Stimulated activated CD4-positive, alpha-beta T cell treated with anti-CD3 and anti-CD28 coated beads, Interleukin-15, amount 100 ng/mL, for 48 hours (primary cell): ENCODE data around the gene OR9Q1.
"Not testable (repeated sequence)": the region's sequence is repeated elsewhere in the genome, so short reads cannot be mapped to it uniquely, and the experiment has no call there.

ENCODE experiments used
- DNase-seq, 2 donors: peaks; one replicate each; pipeline ENCODE4 v3.0.0-alpha.2; 2020; ENCODE audit warnings: low read depth in 2 of 2

Gene OR9Q1

DNA sequence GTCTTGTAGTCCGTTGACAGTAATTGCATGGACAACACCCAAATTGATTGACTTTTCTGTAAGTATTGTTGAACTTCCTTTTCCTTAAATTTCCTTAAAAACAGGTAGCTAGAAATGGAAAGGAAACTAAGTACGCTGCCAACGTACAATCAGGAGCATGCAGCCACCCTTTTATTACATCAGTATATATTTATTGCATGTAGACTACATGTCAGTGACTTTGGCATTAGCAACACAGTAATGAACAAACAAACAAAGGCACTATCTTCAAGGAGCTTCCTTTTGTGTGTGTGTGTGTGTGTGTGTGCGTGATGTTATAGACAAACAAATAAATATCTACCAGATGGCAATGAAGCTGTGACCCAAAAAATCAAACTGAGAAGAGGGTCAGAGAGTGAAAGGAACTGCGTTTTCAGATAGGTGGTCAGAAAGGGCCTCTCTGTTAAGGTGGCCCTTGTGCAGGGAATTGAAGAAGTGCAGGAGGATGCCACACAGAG lies at the start of gene OR9Q1:
Gene OR9Q1 (plus strand): TSS at position 447 of the 497 bp plus-strand sequence. CDS start 155,564 bp downstream, outside the sequence.
- DNase-seq, result no peak

DNA sequence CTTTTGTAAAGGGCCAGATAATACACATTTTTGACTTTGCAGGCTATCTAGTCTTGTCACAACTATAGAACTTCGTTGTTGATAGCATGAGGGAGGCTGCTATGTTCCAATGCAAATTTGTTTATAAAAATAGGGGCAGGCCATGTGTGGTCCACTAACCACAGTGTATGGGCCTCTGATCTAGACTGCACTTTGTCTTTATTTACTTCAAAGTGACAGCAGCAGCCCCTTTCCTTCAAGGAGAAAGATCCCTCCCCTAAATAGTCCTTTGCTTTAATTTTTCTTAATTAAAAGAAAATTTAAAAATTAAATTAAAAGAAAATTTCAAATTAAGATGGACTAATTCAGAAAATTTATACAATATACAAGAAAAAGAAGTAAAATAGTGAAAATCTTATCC lies 49.5 kb upstream of the OR9Q1 start:
- DNase-seq, result no peak

- DNase-seq, result no peak
Measured at GRCh38 chr11:57974848-57975601, 48.7 kb upstream of the OR9Q1 start.

DNA sequence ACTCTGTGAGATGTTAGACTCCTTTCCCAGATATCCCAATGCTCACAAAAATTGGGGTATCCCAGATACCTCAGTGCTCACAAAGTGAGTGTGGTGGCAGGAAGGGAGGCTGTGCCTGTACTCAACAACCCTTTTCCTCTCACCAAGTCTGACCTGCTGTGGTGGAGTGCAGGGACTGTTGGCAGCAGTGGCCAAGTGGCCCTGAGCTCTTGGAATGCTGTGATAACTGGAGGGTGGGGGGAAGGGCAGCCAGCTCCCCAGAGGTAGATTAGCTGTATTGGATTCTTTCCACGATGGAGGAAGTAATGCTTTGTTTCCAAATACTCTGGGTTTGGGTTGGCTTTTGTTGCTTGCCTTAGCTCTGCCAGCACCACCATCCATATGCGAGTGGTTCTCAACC lies 46.0 kb upstream of the OR9Q1 start:
- DNase-seq, result no peak

- DNase-seq, result no peak
Measured at GRCh38 chr11:57978686-57979531, 44.8 kb upstream of the OR9Q1 start.

DNA sequence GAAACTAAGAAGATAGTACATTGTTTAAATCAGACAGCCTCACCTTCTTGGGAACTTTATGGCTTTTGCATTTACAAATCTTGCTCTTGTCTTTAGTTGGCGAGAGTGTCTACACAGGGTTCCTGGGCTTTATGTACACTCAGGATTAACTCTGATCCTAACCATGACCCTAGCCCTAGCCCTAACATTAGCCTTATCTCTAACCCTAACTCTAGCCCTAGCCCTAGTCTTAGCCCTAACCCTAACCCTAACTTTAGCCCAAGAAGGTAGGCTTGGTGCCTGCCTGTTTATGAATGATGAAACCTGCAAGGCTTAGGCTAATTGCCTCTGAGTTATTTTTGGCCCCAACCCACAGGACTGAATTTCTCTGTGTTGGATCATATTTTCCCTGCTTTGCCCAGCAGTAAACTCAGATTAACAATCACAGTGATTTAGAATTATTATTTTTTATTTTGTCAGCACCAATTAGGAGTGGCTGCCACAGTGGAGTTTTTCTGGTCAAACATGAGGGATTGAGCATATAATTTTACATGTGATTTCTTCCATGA lies 44.1 kb upstream of the OR9Q1 start:
- DNase-seq, result no peak

- no peak for DNase-seq
Measured at GRCh38 chr11:57980201-57980600, 43.5 kb upstream of the OR9Q1 start.

DNA sequence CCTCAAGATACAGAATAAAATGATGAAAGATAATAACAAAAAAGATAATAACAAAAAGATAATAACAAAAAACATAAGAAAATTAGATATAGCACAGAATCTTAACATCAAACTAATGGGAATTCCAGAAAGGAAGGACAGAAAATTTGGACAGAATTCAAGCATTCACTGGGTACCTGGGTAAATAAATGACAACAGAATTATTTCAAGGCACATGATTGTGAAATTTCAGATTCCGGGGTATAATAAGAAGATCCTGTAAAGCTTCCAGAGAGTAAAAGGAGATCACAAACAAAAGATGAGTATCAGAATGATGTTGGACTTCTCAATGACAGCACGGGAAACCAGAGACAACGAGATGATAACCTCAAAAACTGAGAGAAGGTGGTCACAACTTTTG lies 42.1 kb upstream of the OR9Q1 start:
- no peak for DNase-seq

- DNase-seq, result no peak
Measured at GRCh38 chr11:57982776-57983175, 40.9 kb upstream of the OR9Q1 start.

- DNase-seq, result no peak
Measured at GRCh38 chr11:57983191-57983590, 40.5 kb upstream of the OR9Q1 start.

GRCh38 chr11:57999523-57999922 lies 24.2 kb upstream of the OR9Q1 start:
- DNase-seq, result not testable (repeated sequence)

DNA sequence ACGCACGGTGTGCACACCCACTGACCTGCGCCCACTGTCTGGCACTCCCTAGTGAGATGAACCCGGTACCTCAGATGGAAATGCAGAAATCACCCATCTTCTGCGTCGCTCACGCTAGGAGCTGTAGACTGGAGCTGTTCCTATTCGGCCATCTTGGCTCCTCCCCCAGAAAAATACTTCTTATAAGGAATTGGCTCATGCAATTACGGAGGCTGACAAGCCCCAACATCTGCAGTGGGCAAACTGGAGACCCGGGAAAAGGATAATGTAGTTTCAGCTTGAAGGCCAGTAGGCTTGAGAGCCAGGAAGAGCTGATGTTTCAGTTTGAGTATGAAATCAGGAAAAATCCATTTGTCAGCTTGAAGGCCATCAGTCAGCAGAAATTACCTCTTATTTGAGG lies 23.7 kb upstream of the OR9Q1 start:
- DNase-seq, result not testable (repeated sequence)

- no peak for DNase-seq
Measured at GRCh38 chr11:58000699-58001098, 23.0 kb upstream of the OR9Q1 start.

- DNase-seq, result no peak
Measured at GRCh38 chr11:58003036-58003435, 20.6 kb upstream of the OR9Q1 start.

GRCh38 chr11:58003591-58003990 lies 20.1 kb upstream of the OR9Q1 start:
- no peak for DNase-seq

GRCh38 chr11:58004664-58005063 lies 19.0 kb upstream of the OR9Q1 start:
- DNase-seq, result no peak

- no peak for DNase-seq
Measured at GRCh38 chr11:58006940-58007339, 16.7 kb upstream of the OR9Q1 start.

- no peak for DNase-seq
Measured at GRCh38 chr11:58011771-58012170, 11.9 kb upstream of the OR9Q1 start.

- DNase-seq, result no peak
Measured at GRCh38 chr11:58024601-58025091, 965 bp downstream of the OR9Q1 start.

- no peak for DNase-seq
Measured at GRCh38 chr11:58027341-58027740, 3.7 kb downstream of the OR9Q1 start.

DNA sequence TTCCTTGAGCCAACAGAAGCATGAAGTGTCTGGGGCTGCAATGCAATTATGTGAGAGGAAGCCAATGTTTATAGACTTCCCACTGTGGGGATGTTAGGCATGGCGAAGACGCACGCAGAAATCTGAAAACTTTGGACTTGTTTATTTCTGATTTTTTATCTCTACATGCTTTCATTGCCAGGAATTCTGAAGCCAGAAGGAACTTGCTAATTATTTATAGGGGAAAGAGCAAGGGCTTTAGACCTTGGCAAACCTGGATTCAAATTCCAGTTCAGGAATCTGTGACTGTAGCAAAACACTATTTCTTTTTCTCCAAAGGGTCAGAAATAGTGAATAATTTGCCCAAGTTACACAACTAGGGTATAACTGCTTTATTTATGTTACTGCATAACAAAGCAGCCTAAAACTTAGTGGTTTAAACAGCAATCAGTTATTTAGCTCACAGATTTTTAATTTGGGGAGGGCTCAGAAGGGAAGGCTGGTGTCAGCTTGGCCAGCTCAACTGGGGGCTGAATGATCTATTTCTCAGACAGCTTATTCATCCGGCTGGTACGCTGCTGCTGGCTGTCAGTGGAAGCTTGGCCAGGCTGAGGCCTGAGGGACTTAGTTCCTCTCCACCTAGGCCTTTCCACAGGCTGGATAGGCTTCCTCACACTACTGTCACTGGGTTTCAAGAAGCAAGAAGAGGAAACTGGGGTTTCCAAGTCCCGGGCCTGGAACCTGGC lies 5.2 kb downstream of the OR9Q1 start:
- DNase-seq, result no peak

DNA sequence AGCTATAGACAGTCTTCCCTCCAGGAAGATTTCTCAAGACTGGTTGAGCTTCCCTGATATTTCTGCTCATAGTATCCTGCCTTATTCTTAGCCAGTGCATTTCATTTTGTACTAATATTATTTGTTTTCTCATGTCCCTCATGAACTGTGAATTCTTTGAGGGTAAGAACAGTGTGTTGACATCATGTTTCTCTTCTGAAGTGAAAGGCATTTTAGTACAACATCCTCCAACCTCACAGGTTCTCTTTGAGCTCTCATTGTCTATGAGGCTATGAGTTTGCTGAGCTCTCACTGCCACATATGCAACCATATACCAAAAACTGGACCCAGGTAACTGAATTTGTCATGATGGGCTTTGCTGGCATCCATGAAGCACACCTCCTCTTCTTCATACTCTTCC lies 7.0 kb downstream of the OR9Q1 start, which contains the start of gene OR6Q1:
Gene OR6Q1 (plus strand): TSS at position 301 of the 400 bp plus-strand sequence. CDS start 0 bp downstream, at position 301.
- no peak for DNase-seq
